Measurements from ENCODE around the gene AVPR2.

Gene AVPR2

GRCh38 chrX:153922932-153923857 is 18.7 kb downstream of the AVPR2 start:
- Histone ChIP-seq H3K36me3 (ENCODE audit: insufficient read depth, low read length) (peaks cover 2% of the 10 kb centered on the region; the same call in 1 of the 2 replicates), H3K4me1 (ENCODE audit: insufficient read depth, low read length) (peaks cover 14% of the 10 kb centered on the region), H3K9me3 (ENCODE audit: control insufficient read depth, insufficient read depth, low read length) (no peaks in the 10 kb centered on the region), H3K9ac (ENCODE audit: low read depth, low read length) (no peak overlapping the region)

- H3K9ac ChIP-seq (ENCODE audit: low read depth, low read length) = no peak overlapping the region
- H3K9me3 ChIP-seq (ENCODE audit: control insufficient read depth, insufficient read depth, low read length) = no peaks in the 10 kb centered on the region
- H3K4me1 ChIP-seq (ENCODE audit: insufficient read depth, low read length) = peaks cover 14% of the 10 kb centered on the region
- H3K36me3 ChIP-seq (ENCODE audit: insufficient read depth, low read length) = peaks cover 2% of the 10 kb centered on the region; the same call in 1 of the 2 replicates
Measured at GRCh38 chrX:153924149-153924861, 19.8 kb downstream of the AVPR2 start.

- Histone ChIP-seq H3K4me1 (ENCODE audit: insufficient read depth, low read length) (peaks cover 14% of the 10 kb centered on the region), H3K36me3 (ENCODE audit: insufficient read depth, low read length) (no peaks in the 10 kb centered on the region), H3K9ac (ENCODE audit: low read depth, low read length) (peak overlapping the region; percentile 63; the same call in 1 of the 2 replicates), H3K9me3 (ENCODE audit: control insufficient read depth, insufficient read depth, low read length) (no peaks in the 10 kb centered on the region)
Measured at GRCh38 chrX:153925387-153925738, 20.9 kb downstream of the AVPR2 start.

GRCh38 chrX:153925739-153926551 is 21.5 kb downstream of the AVPR2 start, which contains the start of gene ARHGAP4:
Gene ARHGAP4, minus strand, starts transcription at chrX:153926264. Its CDS starts 62 bp downstream, at chrX:153926202.
- Histone ChIP-seq H3K4me1 (ENCODE audit: insufficient read depth, low read length) (peaks cover 14% of the 10 kb centered on the region), H3K9ac (ENCODE audit: low read depth, low read length) (peak within 1 kb of the TSS; percentile 63)

GRCh38 chrX:153926552-153926857 is 22.0 kb downstream of the AVPR2 start:
- no peaks in the 10 kb centered on the region for H3K36me3 ChIP-seq (ENCODE audit: insufficient read depth, low read length)
- peaks cover 14% of the 10 kb centered on the region for H3K4me1 ChIP-seq (ENCODE audit: insufficient read depth, low read length)
- H3K9me3 ChIP-seq (ENCODE audit: control insufficient read depth, insufficient read depth, low read length) = no peaks in the 10 kb centered on the region
- H3K9ac ChIP-seq (ENCODE audit: low read depth, low read length) = peak overlapping the region; percentile 63

More at GRCh38 chrX:153925739-153926551, 21.5 kb downstream of the AVPR2 start, which contains the start of gene ARHGAP4:
- H3K9me3 ChIP-seq (ENCODE audit: control insufficient read depth, insufficient read depth, low read length) = no peaks in the 10 kb centered on the region
- H3K36me3 ChIP-seq (ENCODE audit: insufficient read depth, low read length) = no peaks in the 10 kb centered on the region

GRCh38 chrX:153926858-153927671 is 22.6 kb downstream of the AVPR2 start:
- Histone ChIP-seq H3K9me3 (ENCODE audit: control insufficient read depth, insufficient read depth, low read length) (no peaks in the 10 kb centered on the region), H3K36me3 (ENCODE audit: insufficient read depth, low read length) (0 out of 2 replicates have a peak, but pooled peaks cover 3% of the 10 kb centered on the region), H3K4me1 (ENCODE audit: insufficient read depth, low read length) (peaks cover 14% of the 10 kb centered on the region), H3K9ac (ENCODE audit: low read depth, low read length) (peak overlapping the region; percentile 63)

GRCh38 chrX:153927672-153927921 is 23.1 kb downstream of the AVPR2 start:
- no peaks in the 10 kb centered on the region for H3K9me3 ChIP-seq (ENCODE audit: control insufficient read depth, insufficient read depth, low read length)
- peak overlapping the region; percentile 63 for H3K9ac ChIP-seq (ENCODE audit: low read depth, low read length)
- H3K4me1 ChIP-seq (ENCODE audit: insufficient read depth, low read length) = peaks cover 14% of the 10 kb centered on the region
- 0 out of 2 replicates have a peak, but pooled peaks cover 5% of the 10 kb centered on the region for H3K36me3 ChIP-seq (ENCODE audit: insufficient read depth, low read length)

GRCh38 chrX:153927922-153928760 is 23.7 kb downstream of the AVPR2 start:
- H3K4me1 ChIP-seq (ENCODE audit: insufficient read depth, low read length) = peaks cover 14% of the 10 kb centered on the region
- no peaks in the 10 kb centered on the region for H3K9me3 ChIP-seq (ENCODE audit: control insufficient read depth, insufficient read depth, low read length)
- peak overlapping the region; percentile 63 for H3K9ac ChIP-seq (ENCODE audit: low read depth, low read length)
- H3K36me3 ChIP-seq (ENCODE audit: insufficient read depth, low read length) = peaks cover 8% of the 10 kb centered on the region

GRCh38 chrX:153928846-153929245 is 24.4 kb downstream of the AVPR2 start:
- Histone ChIP-seq H3K36me3 (ENCODE audit: insufficient read depth, low read length) (peaks cover 13% of the 10 kb centered on the region), H3K9me3 (ENCODE audit: control insufficient read depth, insufficient read depth, low read length) (no peaks in the 10 kb centered on the region), H3K9ac (ENCODE audit: low read depth, low read length) (no peak overlapping the region; the same call in 1 of the 2 replicates), H3K4me1 (ENCODE audit: insufficient read depth, low read length) (peaks cover 14% of the 10 kb centered on the region)

GRCh38 chrX:153929576-153929975 is 25.1 kb downstream of the AVPR2 start:
- no peak overlapping the region for H3K9ac ChIP-seq (ENCODE audit: low read depth, low read length)
- no peaks in the 10 kb centered on the region for H3K9me3 ChIP-seq (ENCODE audit: control insufficient read depth, insufficient read depth, low read length)
- H3K36me3 ChIP-seq (ENCODE audit: insufficient read depth, low read length) = peaks cover 13% of the 10 kb centered on the region
- H3K4me1 ChIP-seq (ENCODE audit: insufficient read depth, low read length) = peaks cover 9% of the 10 kb centered on the region

GRCh38 chrX:153930011-153930910 is 25.8 kb downstream of the AVPR2 start:
- Histone ChIP-seq H3K36me3 (ENCODE audit: insufficient read depth, low read length) (peaks cover 13% of the 10 kb centered on the region), H3K9me3 (ENCODE audit: control insufficient read depth, insufficient read depth, low read length) (no peaks in the 10 kb centered on the region)

GRCh38 chrX:153931151-153931550 is 26.7 kb downstream of the AVPR2 start:
- Histone ChIP-seq H3K4me1 (ENCODE audit: insufficient read depth, low read length) (no peaks in the 10 kb centered on the region; the same call in 1 of the 2 replicates), H3K36me3 (ENCODE audit: insufficient read depth, low read length) (peaks cover 13% of the 10 kb centered on the region), H3K9me3 (ENCODE audit: control insufficient read depth, insufficient read depth, low read length) (no peaks in the 10 kb centered on the region), H3K9ac (ENCODE audit: low read depth, low read length) (no peak overlapping the region)

More at GRCh38 chrX:153930011-153930910, 25.8 kb downstream of the AVPR2 start:
- peaks cover 2% of the 10 kb centered on the region; the same call in 1 of the 2 replicates for H3K4me1 ChIP-seq (ENCODE audit: insufficient read depth, low read length)
- H3K9ac ChIP-seq (ENCODE audit: low read depth, low read length) = no peak overlapping the region
